ENCODE results near the gene KCNQ1OT1. TPM values are rescaled to one million over a fixed set of nuclear protein-coding genes. Genes with fewer than 3 reads are reported as not detected.

Gene KCNQ1OT1
- polyA plus RNA-seq, 3 donors from 2014 or later, result 0.04 to 0.12 TPM; not detected in 1

GRCh38 chr11:2686360-2687222 is 13.2 kb downstream of the KCNQ1OT1 start:
- no peaks in the 10 kb centered on the region for H3K9me3 Mint-ChIP-seq
- no peaks in the 10 kb centered on the region for H3K27me3 Mint-ChIP-seq (ENCODE audit: low read depth in 3 of 3)
- no peak for DNase-seq
- no peak overlapping the region for H3K27ac Mint-ChIP-seq
- no peaks in the 10 kb centered on the region for H3K36me3 Mint-ChIP-seq
- H3K4me1 Mint-ChIP-seq, result no peaks in the 10 kb centered on the region
- H3K4me3 Mint-ChIP-seq, result no peak overlapping the region

DNA sequence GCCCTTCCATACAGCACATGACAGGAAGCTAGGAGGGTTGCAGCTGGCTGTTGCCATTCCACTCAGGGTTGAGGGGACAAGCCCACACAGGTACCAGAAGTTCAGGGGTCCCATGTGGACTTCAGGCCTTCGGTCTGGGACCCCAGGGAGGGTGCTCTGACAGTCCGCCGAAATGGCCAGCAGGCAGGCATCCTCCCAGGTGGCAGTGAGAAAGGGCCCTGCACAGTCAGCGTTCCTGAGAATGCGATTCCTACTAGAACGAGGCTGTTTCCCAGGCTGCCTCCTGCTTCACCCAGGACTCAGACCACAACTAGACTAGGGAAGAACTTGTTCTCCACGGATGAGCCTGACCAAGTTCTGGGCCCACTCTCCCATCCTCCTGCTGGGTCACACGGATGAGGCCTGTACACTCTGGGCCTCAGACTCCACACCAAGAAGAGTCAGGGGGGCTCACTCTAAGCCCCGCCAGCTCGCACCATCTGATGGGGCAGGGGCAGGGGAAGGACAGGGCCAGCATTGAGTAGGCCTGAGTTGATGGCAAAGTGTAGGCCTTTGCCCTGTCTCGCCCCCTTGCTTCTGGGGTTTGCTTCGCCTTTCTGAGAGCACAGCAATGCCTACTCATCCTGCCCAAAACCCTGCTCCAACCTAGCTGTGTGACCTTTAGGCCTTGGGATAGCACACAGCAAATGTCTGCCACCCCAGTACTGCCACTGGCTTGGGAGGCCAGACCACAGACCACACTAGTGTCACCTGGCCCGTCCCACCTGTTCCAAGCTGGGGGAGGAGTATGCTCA is 14.0 kb downstream of the KCNQ1OT1 start:
- Mint-ChIP-seq H3K4me1 (no peaks in the 10 kb centered on the region), H3K9me3 (no peaks in the 10 kb centered on the region), H3K4me3 (no peak overlapping the region), H3K36me3 (no peaks in the 10 kb centered on the region), H3K27ac (no peak overlapping the region), H3K27me3 (ENCODE audit: low read depth in 3 of 3) (peaks cover 0 to 2% (median 0%) of the 10 kb centered on the region in 3 donors)
- DNase-seq, result no peak

DNA sequence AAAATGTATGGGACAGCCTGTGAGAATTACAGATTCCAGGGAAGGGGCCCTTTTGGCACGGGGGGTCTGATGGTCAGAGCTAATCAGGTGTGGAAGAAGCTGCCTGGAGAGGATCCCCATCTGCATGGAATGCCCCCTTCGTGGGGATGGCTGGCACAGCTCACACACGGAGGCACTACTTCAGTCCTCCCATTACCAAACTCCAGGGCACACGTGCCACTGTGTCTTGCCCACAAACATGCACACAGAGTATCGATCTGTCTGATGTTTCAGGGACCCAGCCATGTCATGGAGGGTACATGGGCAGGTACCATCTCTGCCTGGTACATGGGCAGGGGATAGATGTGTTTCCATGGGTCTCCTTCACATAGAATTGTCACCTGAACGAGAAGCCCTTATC is 14.7 kb downstream of the KCNQ1OT1 start:
- peaks cover 0 to 2% (median 0%) of the 10 kb centered on the region in 3 donors for H3K27me3 Mint-ChIP-seq (ENCODE audit: low read depth in 3 of 3)
- no peaks in the 10 kb centered on the region for H3K36me3 Mint-ChIP-seq
- no peaks in the 10 kb centered on the region for H3K4me1 Mint-ChIP-seq
- DNase-seq, result no peak
- no peaks in the 10 kb centered on the region for H3K9me3 Mint-ChIP-seq
- no peak overlapping the region for H3K4me3 Mint-ChIP-seq
- no peak overlapping the region for H3K27ac Mint-ChIP-seq

DNA sequence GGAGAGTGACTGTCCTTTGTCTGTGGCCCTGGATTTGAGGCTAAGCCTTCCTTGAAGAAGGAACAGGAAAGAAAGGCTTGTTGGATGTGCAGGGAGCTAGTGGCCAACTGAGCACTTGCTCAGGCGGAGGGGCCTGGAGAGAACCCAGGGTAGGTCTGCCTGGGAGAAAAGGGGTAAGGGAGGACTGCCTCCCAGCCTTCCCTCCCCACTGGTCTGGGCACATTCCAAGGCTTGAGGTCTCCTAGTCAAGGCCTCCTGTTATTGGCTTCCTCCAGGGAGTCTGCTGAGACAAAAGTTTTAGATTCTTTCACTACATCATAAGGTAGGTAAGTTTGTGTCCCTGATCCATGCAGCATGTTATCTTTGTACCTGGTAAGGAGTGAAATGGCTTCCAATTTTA is 15.2 kb downstream of the KCNQ1OT1 start:
- Mint-ChIP-seq H3K27ac (no peak overlapping the region), H3K27me3 (ENCODE audit: low read depth in 3 of 3) (peaks cover 0 to 2% (median 0%) of the 10 kb centered on the region in 3 donors), H3K36me3 (no peaks in the 10 kb centered on the region), H3K4me3 (no peak overlapping the region), H3K4me1 (no peaks in the 10 kb centered on the region), H3K9me3 (no peaks in the 10 kb centered on the region)
- DNase-seq, result no peak

- Mint-ChIP-seq H3K27ac (no peak overlapping the region), H3K9me3 (no peaks in the 10 kb centered on the region), H3K4me1 (no peaks in the 10 kb centered on the region), H3K4me3 (no peak overlapping the region), H3K27me3 (ENCODE audit: low read depth in 3 of 3) (peaks cover 0 to 2% (median 0%) of the 10 kb centered on the region in 3 donors), H3K36me3 (no peaks in the 10 kb centered on the region)
- DNase-seq, result no peak
Measured at GRCh38 chr11:2683806-2684205, 16.0 kb downstream of the KCNQ1OT1 start.

DNA sequence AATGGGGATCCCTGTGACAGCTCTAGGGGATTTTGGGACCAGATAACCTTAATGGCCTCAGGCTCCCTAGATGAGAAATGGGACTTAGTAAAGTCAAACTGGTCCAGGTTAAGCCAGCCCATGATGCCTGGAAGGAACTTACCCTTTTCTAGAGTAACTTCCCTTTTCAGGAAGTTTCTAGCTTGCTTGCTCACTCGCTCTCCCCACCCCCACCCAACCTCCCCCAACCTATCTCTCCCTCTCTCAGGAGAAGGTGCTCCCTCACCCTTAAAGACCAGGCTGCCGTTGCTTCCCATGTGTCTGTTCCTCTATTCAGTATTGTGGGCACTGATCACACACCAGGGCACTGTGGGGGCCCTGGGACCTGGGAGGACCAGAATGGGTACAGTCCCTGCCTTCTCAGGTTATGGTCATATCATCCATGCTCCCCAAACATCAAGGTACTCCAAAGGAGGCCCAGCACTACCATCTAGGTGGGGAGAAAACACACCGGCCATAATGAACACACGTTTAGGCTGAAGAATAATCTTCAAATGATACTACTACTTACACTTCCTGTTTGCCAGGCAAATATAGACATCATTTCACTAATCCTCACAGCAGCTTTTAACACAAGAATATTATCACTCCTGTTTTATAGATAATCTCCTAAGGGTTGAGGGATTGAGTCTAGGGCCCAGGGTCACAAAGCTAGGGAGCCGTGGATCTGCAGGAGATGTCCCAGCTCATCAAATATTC is 18.2 kb downstream of the KCNQ1OT1 start:
- Mint-ChIP-seq H3K36me3 (no peaks in the 10 kb centered on the region), H3K27ac (no peak overlapping the region), H3K9me3 (no peaks in the 10 kb centered on the region), H3K4me3 (no peak overlapping the region), H3K4me1 (no peaks in the 10 kb centered on the region), H3K27me3 (ENCODE audit: low read depth in 3 of 3) (peaks cover 0 to 2% (median 0%) of the 10 kb centered on the region in 3 donors)
- no peak for DNase-seq

GRCh38 chr11:2679011-2679676 is 20.6 kb downstream of the KCNQ1OT1 start:
- DNase-seq, result no peak
- H3K27ac Mint-ChIP-seq, result no peak overlapping the region
- peaks cover 0 to 2% (median 0%) of the 10 kb centered on the region in 3 donors for H3K27me3 Mint-ChIP-seq (ENCODE audit: low read depth in 3 of 3)
- no peaks in the 10 kb centered on the region for H3K36me3 Mint-ChIP-seq
- no peaks in the 10 kb centered on the region for H3K4me1 Mint-ChIP-seq
- H3K9me3 Mint-ChIP-seq, result no peaks in the 10 kb centered on the region
- H3K4me3 Mint-ChIP-seq, result no peak overlapping the region

DNA sequence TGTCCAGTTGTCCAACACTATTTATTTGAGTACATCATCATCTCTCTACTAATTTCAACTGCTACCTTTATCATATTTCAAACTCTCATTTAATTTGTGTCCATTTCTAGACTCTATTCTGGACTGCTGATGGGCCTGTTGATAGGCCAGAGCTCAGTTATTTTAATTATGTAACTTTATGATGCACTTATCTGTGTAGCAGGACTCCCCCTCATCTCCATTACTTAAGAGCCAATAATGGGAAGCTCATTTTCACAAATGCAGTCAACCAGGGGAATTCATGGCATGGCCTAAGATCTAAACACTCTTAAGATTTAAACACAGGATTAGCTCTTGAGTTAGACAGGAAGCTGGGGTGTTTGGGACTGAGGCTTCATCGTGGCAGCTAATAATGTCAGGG is 21.4 kb downstream of the KCNQ1OT1 start:
- H3K27me3 Mint-ChIP-seq (ENCODE audit: low read depth in 3 of 3), result peaks cover 0 to 2% (median 0%) of the 10 kb centered on the region in 3 donors
- no peaks in the 10 kb centered on the region for H3K9me3 Mint-ChIP-seq
- H3K4me1 Mint-ChIP-seq, result no peaks in the 10 kb centered on the region
- DNase-seq, result no peak
- no peaks in the 10 kb centered on the region for H3K36me3 Mint-ChIP-seq
- no peak overlapping the region for H3K4me3 Mint-ChIP-seq
- H3K27ac Mint-ChIP-seq, result no peak overlapping the region

- no peak for DNase-seq
- H3K27ac Mint-ChIP-seq, result no peak overlapping the region
- H3K36me3 Mint-ChIP-seq, result no peaks in the 10 kb centered on the region
- H3K9me3 Mint-ChIP-seq, result no peaks in the 10 kb centered on the region
- H3K4me1 Mint-ChIP-seq, result no peaks in the 10 kb centered on the region
- no peak overlapping the region for H3K4me3 Mint-ChIP-seq
- peaks cover 0 to 2% (median 0%) of the 10 kb centered on the region in 3 donors for H3K27me3 Mint-ChIP-seq (ENCODE audit: low read depth in 3 of 3)
Measured at GRCh38 chr11:2677127-2677526, 22.7 kb downstream of the KCNQ1OT1 start.

GRCh38 chr11:2675540-2675939 is 24.3 kb downstream of the KCNQ1OT1 start:
- H3K36me3 Mint-ChIP-seq, result no peaks in the 10 kb centered on the region
- no peaks in the 10 kb centered on the region for H3K9me3 Mint-ChIP-seq
- H3K4me3 Mint-ChIP-seq, result no peak overlapping the region
- DNase-seq, result no peak
- no peaks in the 10 kb centered on the region for H3K4me1 Mint-ChIP-seq
- no peak overlapping the region for H3K27ac Mint-ChIP-seq
- no peaks in the 10 kb centered on the region for H3K27me3 Mint-ChIP-seq (ENCODE audit: low read depth in 3 of 3)

- no peak overlapping the region for H3K27ac Mint-ChIP-seq
- no peaks in the 10 kb centered on the region for H3K36me3 Mint-ChIP-seq
- no peaks in the 10 kb centered on the region for H3K4me1 Mint-ChIP-seq
- no peaks in the 10 kb centered on the region for H3K9me3 Mint-ChIP-seq
- no peak for DNase-seq
- no peaks in the 10 kb centered on the region for H3K27me3 Mint-ChIP-seq (ENCODE audit: low read depth in 3 of 3)
- H3K4me3 Mint-ChIP-seq, result no peak overlapping the region
Measured at GRCh38 chr11:2674658-2675131, 25.1 kb downstream of the KCNQ1OT1 start.

GRCh38 chr11:2673871-2674471 is 25.8 kb downstream of the KCNQ1OT1 start:
- Mint-ChIP-seq H3K27ac (no peak overlapping the region), H3K27me3 (ENCODE audit: low read depth in 3 of 3) (no peaks in the 10 kb centered on the region), H3K9me3 (no peaks in the 10 kb centered on the region), H3K4me1 (no peaks in the 10 kb centered on the region), H3K36me3 (no peaks in the 10 kb centered on the region), H3K4me3 (no peak overlapping the region)
- DNase-seq, result no peak

DNA sequence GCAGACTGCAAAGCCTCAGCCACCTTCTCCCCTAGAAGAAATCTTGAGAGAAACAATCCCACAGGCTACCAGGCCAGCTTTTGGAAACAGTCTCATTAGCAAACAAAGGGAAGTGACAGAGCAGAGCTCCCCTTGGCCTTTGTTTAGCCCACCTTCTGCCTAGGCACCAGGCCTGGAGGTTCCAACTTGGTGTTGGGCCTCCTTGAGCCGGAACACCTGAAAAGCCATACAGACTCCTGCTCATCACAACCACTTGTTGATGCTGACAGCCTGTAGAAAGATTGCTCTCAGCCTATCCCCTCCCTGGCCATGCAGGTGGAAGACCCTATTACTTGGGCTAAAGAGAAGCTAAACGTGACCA is 26.6 kb downstream of the KCNQ1OT1 start:
- H3K9me3 Mint-ChIP-seq, result no peaks in the 10 kb centered on the region
- H3K4me3 Mint-ChIP-seq, result no peak overlapping the region
- no peak for DNase-seq
- H3K27ac Mint-ChIP-seq, result no peak overlapping the region
- H3K27me3 Mint-ChIP-seq (ENCODE audit: low read depth in 3 of 3), result no peaks in the 10 kb centered on the region
- H3K4me1 Mint-ChIP-seq, result peaks cover 1 to 6% of the 10 kb centered on the region in 2 donors
- H3K36me3 Mint-ChIP-seq, result no peaks in the 10 kb centered on the region
